SJCRH30 (cell line): ENCODE results near the gene ATP4A. TPM values are rescaled to one million over a fixed set of nuclear protein-coding genes. Genes with fewer than 3 reads are reported as not detected.

Experiments used
- DNase-seq, 2 experiments: peaks; one replicate each; pipeline ENCODE4 v3.0.0-alpha.2; 2015 to 2020
- H3K27ac ChIP-seq: fragments of 250-450 bp; sonication (Bioruptor Pico); 2 replicates; pipeline ENCODE4 v1.5.1; 2020; ENCODE audit warnings: mild to moderate bottlenecking, moderate library complexity
- H3K27me3 ChIP-seq: fragments of 250-450 bp; sonication (Bioruptor Pico); 2 replicates; pipeline ENCODE4 v1.5.1; 2020; ENCODE audit warnings: mild to moderate bottlenecking, moderate library complexity
- H3K36me3 ChIP-seq: fragments of 250-450 bp; sonication (Bioruptor Pico); 2 replicates; pipeline ENCODE4 v1.5.1; 2020; ENCODE audit warnings: mild to moderate bottlenecking, moderate library complexity
- H3K4me1 ChIP-seq: fragments of 250-450 bp; sonication (Bioruptor Pico); 2 replicates; pipeline ENCODE4 v1.5.1; 2020; ENCODE audit warnings: mild to moderate bottlenecking, moderate library complexity
- H3K4me3 ChIP-seq: fragments of 250-450 bp; sonication (Bioruptor Pico); 2 replicates; pipeline ENCODE4 v1.5.1; 2020; ENCODE audit warnings: mild to moderate bottlenecking, moderate library complexity
- H3K9me3 ChIP-seq: fragments of 250-450 bp; sonication (Bioruptor Pico); replicated peaks from 2 replicates; pipeline ENCODE4 v1.5.1; 2020; ENCODE audit warnings: mild to moderate bottlenecking, moderate library complexity
- total RNA-seq: library from RNA; depleted of rRNA; stranded (reverse); fragments of >200 nt; shearing (Covaris generic); gene quantifications from 2 replicates; pipeline ENCODE4 v1.2.3, GENCODE V29; 2014

Gene ATP4A
- total RNA-seq, 1 experiment from 2014 or later, result 0.14 TPM

- H3K27ac ChIP-seq, result no peak within 1 kb of the TSS
These were observed 22.4 kb upstream of the ATP4A start, which contains the start of gene PMIS2 for GRCh38 chr19:35585848-35586247. PMIS2 (plus strand) TSS chr19:35586173; CDS start chr19:35586260, 87 bp downstream.

DNA sequence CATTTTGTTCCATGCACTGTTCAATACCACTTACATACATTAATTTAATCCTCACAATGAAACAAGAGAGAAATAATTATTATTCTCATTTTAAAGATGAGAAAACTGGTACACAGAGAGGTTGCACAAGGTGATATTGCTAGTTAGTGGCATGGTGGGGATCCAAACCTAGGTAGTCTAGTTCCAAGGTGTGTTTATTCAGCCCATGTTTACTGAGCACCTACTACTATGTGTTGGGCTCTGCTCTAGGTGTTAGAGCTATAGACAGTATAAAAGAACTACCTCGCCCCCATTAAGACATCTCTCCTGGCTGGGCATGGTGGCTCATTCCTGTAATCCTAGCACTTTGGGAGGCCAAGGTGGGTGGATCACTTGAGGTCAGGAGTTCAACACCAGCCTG is 19.3 kb upstream of the ATP4A start:
- DNase-seq, result no peak
- Histone ChIP-seq H3K27me3 (no peaks in the 10 kb centered on the region), H3K9me3 (no peaks in the 10 kb centered on the region; the same call in 1 of the 2 replicates), H3K27ac (no peak overlapping the region), H3K4me1 (no peaks in the 10 kb centered on the region), H3K36me3 (no peaks in the 10 kb centered on the region), H3K4me3 (no peak overlapping the region)

More at GRCh38 chr19:35585848-35586247, 22.4 kb upstream of the ATP4A start, which contains the start of gene PMIS2:
- no peaks in the 10 kb centered on the region for H3K36me3 ChIP-seq
- DNase-seq, result peak; percentile 30 to 46
- no peaks in the 10 kb centered on the region for H3K4me1 ChIP-seq
- no peaks in the 10 kb centered on the region for H3K27me3 ChIP-seq
- no peak within 1 kb of the TSS for H3K4me3 ChIP-seq
- no peaks in the 10 kb centered on the region for H3K9me3 ChIP-seq

- no peaks in the 10 kb centered on the region for H3K36me3 ChIP-seq
- no peaks in the 10 kb centered on the region for H3K4me1 ChIP-seq
- peaks cover 15% of the 10 kb centered on the region for H3K9me3 ChIP-seq
- no peak overlapping the region for H3K4me3 ChIP-seq
- no peak for DNase-seq
- no peaks in the 10 kb centered on the region for H3K27me3 ChIP-seq
- H3K27ac ChIP-seq, result no peak overlapping the region
These were observed 15.2 kb upstream of the ATP4A start for GRCh38 chr19:35578707-35579106.

DNA sequence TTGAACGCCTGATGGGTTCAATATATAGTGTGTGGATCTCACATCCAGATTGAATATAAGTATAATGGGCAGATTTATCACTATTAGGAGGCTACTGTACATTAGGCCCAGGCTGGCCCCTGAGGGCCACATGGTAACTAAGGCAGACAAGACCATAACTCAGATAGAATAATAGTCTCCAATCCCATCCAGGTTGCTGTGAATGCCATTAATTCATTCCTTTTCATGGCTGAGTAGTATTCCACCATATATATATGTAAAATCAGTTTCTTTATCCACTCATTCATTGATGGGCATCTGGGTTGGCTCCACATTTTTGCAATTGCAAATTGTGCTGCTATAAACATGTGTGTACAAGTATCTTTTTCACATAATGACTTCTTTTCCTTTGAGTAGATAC is 14.5 kb upstream of the ATP4A start:
- Histone ChIP-seq H3K9me3 (peaks cover 15% of the 10 kb centered on the region), H3K27ac (no peak overlapping the region), H3K4me1 (no peaks in the 10 kb centered on the region), H3K36me3 (no peaks in the 10 kb centered on the region), H3K4me3 (no peak overlapping the region), H3K27me3 (no peaks in the 10 kb centered on the region)
- DNase-seq, result no peak

GRCh38 chr19:35571406-35571965 is 8.0 kb upstream of the ATP4A start:
- Histone ChIP-seq H3K4me1 (no peaks in the 10 kb centered on the region), H3K27ac (no peak overlapping the region), H3K4me3 (no peak overlapping the region), H3K36me3 (no peaks in the 10 kb centered on the region), H3K27me3 (peaks cover 10% of the 10 kb centered on the region; the same call in 1 of the 2 replicates), H3K9me3 (peaks cover 14% of the 10 kb centered on the region)
- no peak for DNase-seq

DNA sequence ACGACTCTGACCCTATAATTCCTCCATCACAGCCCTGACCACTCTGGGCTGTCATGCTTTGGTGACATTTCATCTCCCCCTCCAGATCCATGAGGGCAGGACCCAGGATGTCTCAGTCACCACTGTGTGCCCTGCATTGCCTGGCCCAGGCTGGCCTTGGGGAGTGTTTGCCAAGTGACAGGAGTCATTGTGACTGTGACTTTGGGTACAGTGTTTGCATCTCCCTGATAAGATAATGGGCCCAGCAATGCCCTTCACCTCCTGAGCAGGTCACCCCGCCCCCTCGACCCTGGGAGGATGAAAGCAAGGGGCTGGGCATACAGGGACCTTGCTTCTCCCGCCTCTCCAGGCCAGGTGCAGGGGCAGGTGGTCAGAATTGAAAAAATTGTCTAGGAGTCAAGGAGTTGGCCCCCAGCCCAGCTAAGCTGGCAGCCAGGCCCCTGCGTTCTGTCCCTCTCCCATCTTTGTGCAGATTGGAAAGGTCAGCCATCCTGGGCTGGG is 5.9 kb upstream of the ATP4A start:
- no peak overlapping the region for H3K4me3 ChIP-seq

DNA sequence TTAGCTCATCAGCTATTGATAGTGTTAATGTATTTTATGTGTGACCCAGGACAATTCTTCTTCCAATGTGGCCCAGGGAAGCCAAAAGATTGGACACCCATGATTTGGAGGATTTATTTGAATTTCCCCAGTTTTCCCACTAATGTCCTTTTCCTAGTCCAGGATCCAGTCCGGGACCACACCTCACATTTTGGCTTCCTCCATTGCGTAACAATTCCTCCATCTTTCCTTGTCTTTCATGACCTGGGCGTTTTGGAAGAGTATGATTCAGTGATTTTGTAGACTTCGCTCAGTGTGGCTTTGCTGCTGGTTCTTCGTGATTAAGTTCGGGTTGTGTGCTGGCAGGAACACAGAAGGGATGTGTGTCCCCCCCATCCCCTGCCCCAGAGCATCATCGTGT is 3.3 kb upstream of the ATP4A start:
- Histone ChIP-seq H3K4me1 (no peaks in the 10 kb centered on the region), H3K9me3 (no peaks in the 10 kb centered on the region), H3K27me3 (peaks cover 10% of the 10 kb centered on the region; the same call in 1 of the 2 replicates), H3K27ac (no peak overlapping the region), H3K4me3 (no peak overlapping the region), H3K36me3 (no peaks in the 10 kb centered on the region)
- no peak for DNase-seq

More for the DNA sequence above, 5.9 kb upstream of the ATP4A start:
- Histone ChIP-seq H3K27ac (no peak overlapping the region), H3K27me3 (peaks cover 10% of the 10 kb centered on the region; the same call in 1 of the 2 replicates), H3K4me1 (no peaks in the 10 kb centered on the region), H3K9me3 (no peaks in the 10 kb centered on the region), H3K36me3 (no peaks in the 10 kb centered on the region)
- DNase-seq, result no peak

DNA sequence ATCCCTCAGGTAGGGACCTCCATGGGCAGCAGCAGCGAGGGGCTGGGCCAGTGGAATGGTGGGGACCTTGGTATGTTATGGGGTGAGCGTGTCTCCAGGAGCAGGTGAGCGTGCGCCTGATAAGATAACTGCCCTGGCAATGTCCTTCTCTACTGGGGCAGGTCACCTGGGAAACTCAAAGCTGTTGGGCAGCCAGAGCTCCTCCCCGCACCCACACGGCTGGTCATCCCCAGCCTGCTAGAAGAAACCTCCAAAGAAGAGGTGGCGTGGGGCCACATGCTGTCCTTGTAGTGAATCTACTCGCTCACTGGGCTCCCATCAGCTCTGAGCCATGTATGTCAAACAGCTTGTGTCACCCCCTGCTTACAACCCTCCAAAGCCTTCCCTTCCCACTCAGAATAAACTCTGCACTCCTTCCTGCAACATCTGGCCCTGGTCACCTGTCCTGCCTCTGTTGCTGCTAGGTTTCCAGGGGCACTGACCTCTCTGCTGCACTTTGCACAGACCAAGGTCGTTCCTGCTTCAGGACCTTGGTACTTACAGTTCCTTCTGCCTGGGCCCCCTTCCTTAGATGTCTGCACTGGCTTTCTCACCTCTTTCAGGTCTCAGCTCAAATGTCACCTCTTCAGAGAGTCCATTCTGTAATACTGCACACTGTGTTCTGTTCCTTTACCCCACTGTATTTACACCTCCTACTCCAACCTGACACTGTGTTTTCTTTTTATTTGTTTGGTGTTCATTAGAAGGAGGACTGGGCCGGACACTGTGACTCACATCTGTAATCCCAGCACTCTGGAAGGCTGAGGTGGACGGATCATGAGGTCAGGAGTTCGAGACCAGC is 1.8 kb upstream of the ATP4A start:
- DNase-seq, result no peak
- H3K36me3 ChIP-seq, result no peaks in the 10 kb centered on the region
- H3K4me1 ChIP-seq, result no peaks in the 10 kb centered on the region

GRCh38 chr19:35562776-35563175 is 682 bp downstream of the ATP4A start:
- Histone ChIP-seq H3K4me1 (no peaks in the 10 kb centered on the region), H3K27ac (no peak overlapping the region), H3K9me3 (no peaks in the 10 kb centered on the region), H3K36me3 (no peaks in the 10 kb centered on the region), H3K4me3 (no peak overlapping the region), H3K27me3 (0 out of 2 replicates have a peak, but pooled peaks cover 1% of the 10 kb centered on the region)
- DNase-seq, result no peak

More for the DNA sequence above, 1.8 kb upstream of the ATP4A start:
- H3K9me3 ChIP-seq, result no peaks in the 10 kb centered on the region
- H3K27me3 ChIP-seq, result peaks cover 10% of the 10 kb centered on the region; the same call in 1 of the 2 replicates
- no peak overlapping the region for H3K4me3 ChIP-seq
- no peak overlapping the region for H3K27ac ChIP-seq

GRCh38 chr19:35562336-35562735 is 1.1 kb downstream of the ATP4A start:
- no peak overlapping the region for H3K4me3 ChIP-seq
- no peaks in the 10 kb centered on the region for H3K9me3 ChIP-seq

DNA sequence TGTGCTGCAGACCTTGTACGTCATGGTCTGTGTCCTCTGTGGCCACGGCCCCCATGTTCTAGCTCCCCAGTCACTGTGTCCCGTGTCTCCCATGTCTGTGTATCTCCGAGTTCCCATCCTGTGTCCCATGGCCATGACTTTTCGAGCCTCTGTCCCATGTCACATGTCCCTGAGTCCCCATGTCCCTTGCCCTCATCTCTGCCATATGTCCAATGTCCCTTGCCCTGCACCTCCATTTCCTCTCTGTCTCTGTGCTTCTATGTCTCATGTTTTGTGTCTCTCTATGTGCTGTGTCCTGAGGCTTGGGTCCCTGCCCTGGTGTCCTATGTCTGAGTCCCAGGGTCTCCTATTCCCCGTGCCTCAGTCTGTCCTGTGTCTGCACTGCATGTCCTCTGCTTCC is 2.0 kb downstream of the ATP4A start:
- no peak overlapping the region for H3K27ac ChIP-seq
- H3K4me1 ChIP-seq, result no peaks in the 10 kb centered on the region
- H3K9me3 ChIP-seq, result no peaks in the 10 kb centered on the region
- H3K36me3 ChIP-seq, result no peaks in the 10 kb centered on the region
- no peak for DNase-seq
- H3K4me3 ChIP-seq, result no peak overlapping the region
- H3K27me3 ChIP-seq, result no peaks in the 10 kb centered on the region

More at GRCh38 chr19:35562336-35562735, 1.1 kb downstream of the ATP4A start:
- DNase-seq, result no peak
- Histone ChIP-seq H3K36me3 (no peaks in the 10 kb centered on the region), H3K27ac (no peak overlapping the region), H3K27me3 (no peaks in the 10 kb centered on the region), H3K4me1 (no peaks in the 10 kb centered on the region)

DNA sequence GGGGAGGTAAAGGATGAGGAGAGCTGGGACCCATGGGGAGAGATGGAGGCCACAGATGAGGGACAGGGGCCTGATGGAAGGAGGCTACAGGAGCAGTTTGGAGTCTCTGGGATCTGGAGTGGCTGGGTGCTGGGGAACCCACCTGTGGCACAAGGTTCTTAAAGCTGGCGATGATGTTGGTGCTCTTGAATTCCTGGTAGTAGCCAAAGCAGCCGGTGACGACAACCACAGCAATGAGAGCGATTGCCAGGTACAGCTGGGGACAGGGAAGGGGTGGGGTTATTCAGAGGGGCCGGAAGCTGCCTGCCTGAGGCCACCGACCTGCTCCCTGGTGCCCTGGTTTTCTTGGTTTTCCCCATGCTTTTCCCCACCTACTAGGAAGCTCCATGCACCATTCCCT is 2.8 kb downstream of the ATP4A start:
- no peaks in the 10 kb centered on the region for H3K27me3 ChIP-seq
- no peaks in the 10 kb centered on the region for H3K36me3 ChIP-seq
- no peak overlapping the region for H3K4me3 ChIP-seq
- H3K9me3 ChIP-seq, result no peaks in the 10 kb centered on the region
- H3K27ac ChIP-seq, result no peak overlapping the region
- H3K4me1 ChIP-seq, result no peaks in the 10 kb centered on the region
- DNase-seq, result no peak

- H3K36me3 ChIP-seq, result no peaks in the 10 kb centered on the region
- H3K27me3 ChIP-seq, result no peaks in the 10 kb centered on the region
- no peak overlapping the region for H3K27ac ChIP-seq
- no peak overlapping the region for H3K4me3 ChIP-seq
- DNase-seq, result no peak
- no peaks in the 10 kb centered on the region for H3K4me1 ChIP-seq
- no peaks in the 10 kb centered on the region for H3K9me3 ChIP-seq
These were observed 3.2 kb downstream of the ATP4A start for GRCh38 chr19:35560271-35560670.

- Histone ChIP-seq H3K27me3 (no peaks in the 10 kb centered on the region), H3K9me3 (no peaks in the 10 kb centered on the region), H3K36me3 (no peaks in the 10 kb centered on the region), H3K27ac (no peak overlapping the region), H3K4me3 (no peak overlapping the region), H3K4me1 (no peaks in the 10 kb centered on the region)
- no peak for DNase-seq
These were observed 3.7 kb downstream of the ATP4A start for GRCh38 chr19:35559781-35560180.

DNA sequence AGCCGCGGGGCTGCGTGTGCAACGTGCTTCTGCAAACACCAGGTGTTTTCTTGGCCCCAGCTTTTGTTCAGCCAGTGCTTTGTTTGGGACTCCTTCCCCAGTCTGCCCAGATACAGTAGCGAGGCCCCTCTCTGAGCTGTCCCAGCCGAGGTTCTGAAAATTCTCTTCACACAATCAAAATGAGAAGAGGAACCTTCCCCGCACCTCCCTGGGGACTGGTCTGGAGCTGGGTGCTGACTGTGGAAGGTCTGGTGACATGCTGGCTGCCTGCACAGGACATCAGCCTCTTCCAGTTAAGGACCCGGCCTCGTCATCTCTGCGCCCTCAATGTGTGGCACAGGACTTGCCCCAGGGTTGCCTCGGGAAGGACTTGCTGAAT is 4.2 kb downstream of the ATP4A start:
- H3K9me3 ChIP-seq, result no peaks in the 10 kb centered on the region
- DNase-seq, result no peak

More for the DNA sequence above, 4.2 kb downstream of the ATP4A start:
- Histone ChIP-seq H3K4me1 (no peaks in the 10 kb centered on the region), H3K4me3 (no peak overlapping the region), H3K27me3 (no peaks in the 10 kb centered on the region), H3K27ac (no peak overlapping the region), H3K36me3 (no peaks in the 10 kb centered on the region)
